SK-N-MC (cell line): ENCODE results near the gene PAX9.
"Not testable (repeated sequence)": the region's sequence is repeated elsewhere in the genome, so short reads cannot be mapped to it uniquely, and the experiment has no call there.

Source experiments
- DNase-seq: peaks from one replicate; pipeline ENCODE4 v3.0.0-alpha.2; 2011; ENCODE audit warnings: low read depth, low spot score
- H3K27ac ChIP-seq: fragments of 200-600 bp; sonication (generic); 2 replicates; pipeline ENCODE4 v1.5.1; 2016; ENCODE audit warnings: mixed run types
- H3K36me3 ChIP-seq: fragments of 200-600 bp; sonication (generic); 2 replicates; pipeline ENCODE4 v1.6.1; 2017; ENCODE audit warnings: antibody characterized with exemption, low read length, mixed read lengths; ENCODE audit not compliant: insufficient read depth
- H3K4me3 ChIP-seq: fragments of 200-600 bp; sonication (generic); 2 replicates; pipeline ENCODE4 v1.5.1; 2016
- H3K9ac ChIP-seq: fragments of 200-600 bp; sonication (generic); 2 replicates; pipeline ENCODE4 v1.8.0; 2017; ENCODE audit warnings: mixed run types, mixed read lengths; ENCODE audit not compliant: insufficient read length
- H3K9me3 ChIP-seq: fragments of 200-600 bp; sonication (generic); 2 replicates; pipeline ENCODE4 v1.6.1; 2017; ENCODE audit warnings: low read depth, mild to moderate bottlenecking, antibody characterized with exemption, low read length, moderate library complexity, mixed read lengths
- EZH2 ChIP-seq: fragments of 200-600 bp; sonication (generic); IDR thresholded peaks from one replicate; pipeline ENCODE4 v1.6.1; 2017; ENCODE audit warnings: antibody characterized with exemption
- FOXP2 ChIP-seq: optimal IDR thresholded peaks from 2 replicates; pipeline ENCODE3; 2011; ENCODE audit warnings: mild to moderate bottlenecking, moderate library complexity; ENCODE audit not compliant: insufficient read depth; ENCODE audit errors: extremely low read length, control extremely low read depth
- POLR2AphosphoS5 ChIP-seq: IDR thresholded peaks from 2 replicates; pipeline ENCODE4 v1.6.1; 2012; ENCODE audit warnings: mild to moderate bottlenecking, low read depth, low read length, borderline replicate concordance

Gene PAX9

GRCh38 chr14:36675581-36675980 lies 13.9 kb downstream of the PAX9 start:
- Histone ChIP-seq H3K4me3 (no peak overlapping the region), H3K9me3 (no peaks in the 10 kb centered on the region), H3K36me3 (peaks cover 33% of the 10 kb centered on the region), H3K27ac (no peak overlapping the region), H3K9ac (no peak overlapping the region)
- no peak for DNase-seq
- TF ChIP-seq FOXP2 (no peak), POLR2AphosphoS5 (no peak), EZH2 (no peak)

- no peak overlapping the region for H3K9ac ChIP-seq
- H3K4me3 ChIP-seq = no peak overlapping the region
- no peak for TF ChIP-seq EZH2
- no peak for TF ChIP-seq POLR2AphosphoS5
- no peak for TF ChIP-seq FOXP2
- peaks cover 28% of the 10 kb centered on the region for H3K36me3 ChIP-seq
- H3K9me3 ChIP-seq = no peaks in the 10 kb centered on the region
- DNase-seq = no peak
- H3K27ac ChIP-seq = no peak overlapping the region
Observed at GRCh38 chr14:36676236-36676635, 14.6 kb downstream of the PAX9 start.

GRCh38 chr14:36682338-36682737 lies 20.7 kb downstream of the PAX9 start:
- no peak for DNase-seq
- Histone ChIP-seq H3K27ac (no peak overlapping the region), H3K36me3 (0 out of 2 replicates have a peak, but pooled peaks cover 4% of the 10 kb centered on the region), H3K9me3 (no peaks in the 10 kb centered on the region), H3K9ac (no peak overlapping the region), H3K4me3 (no peak overlapping the region)
- TF ChIP-seq POLR2AphosphoS5 (no peak), EZH2 (no peak), FOXP2 (no peak)

- DNase-seq = no peak
- H3K9ac ChIP-seq = no peak overlapping the region
- TF ChIP-seq EZH2 (no peak), FOXP2 (no peak), POLR2AphosphoS5 (no peak)
- 0 out of 2 replicates have a peak, but pooled peaks cover 2% of the 10 kb centered on the region for H3K36me3 ChIP-seq
- no peak overlapping the region for H3K4me3 ChIP-seq
- no peaks in the 10 kb centered on the region for H3K9me3 ChIP-seq
- no peak overlapping the region for H3K27ac ChIP-seq
Observed at GRCh38 chr14:36683083-36683724, 21.5 kb downstream of the PAX9 start.

- H3K36me3 ChIP-seq = no peaks in the 10 kb centered on the region
- peak overlapping the region; percentile 95 for H3K27ac ChIP-seq
- TF ChIP-seq EZH2 = no peak
- TF ChIP-seq FOXP2 = no peak
- TF ChIP-seq POLR2AphosphoS5 = peak; percentile 16; the same call in 1 of the 2 replicates
- H3K9ac ChIP-seq = peak overlapping the region; percentile 35
- H3K9me3 ChIP-seq = no peaks in the 10 kb centered on the region
- peak; percentile 68 for DNase-seq
- H3K4me3 ChIP-seq = peak overlapping the region; percentile 70
Observed at GRCh38 chr14:36684946-36685345, 23.3 kb downstream of the PAX9 start.

GRCh38 chr14:36690311-36691040 lies 28.8 kb downstream of the PAX9 start:
- TF ChIP-seq EZH2 (no peak), FOXP2 (no peak), POLR2AphosphoS5 (no peak)
- no peaks in the 10 kb centered on the region for H3K9me3 ChIP-seq
- DNase-seq = no peak

GRCh38 chr14:36699420-36699819 lies 37.8 kb downstream of the PAX9 start:
- H3K9ac ChIP-seq, H3K4me3 ChIP-seq, DNase-seq, H3K9me3 ChIP-seq, H3K27ac ChIP-seq, H3K36me3 ChIP-seq: not testable (repeated sequence)

More at GRCh38 chr14:36690311-36691040, 28.8 kb downstream of the PAX9 start:
- no peak overlapping the region for H3K27ac ChIP-seq
- no peak overlapping the region for H3K9ac ChIP-seq
- H3K36me3 ChIP-seq = no peaks in the 10 kb centered on the region
- H3K4me3 ChIP-seq = no peak overlapping the region

- H3K9me3 ChIP-seq = no peaks in the 10 kb centered on the region
- no peaks in the 10 kb centered on the region for H3K36me3 ChIP-seq
- no peak overlapping the region for H3K9ac ChIP-seq
- no peak for DNase-seq
- no peak overlapping the region for H3K4me3 ChIP-seq
- no peak overlapping the region for H3K27ac ChIP-seq
- no peak for TF ChIP-seq POLR2AphosphoS5
- no peak for TF ChIP-seq FOXP2
- no peak for TF ChIP-seq EZH2
Observed at GRCh38 chr14:36700651-36701050, 39.0 kb downstream of the PAX9 start.

- Histone ChIP-seq H3K9me3 (no peaks in the 10 kb centered on the region), H3K27ac (no peak overlapping the region), H3K9ac (no peak overlapping the region), H3K4me3 (no peak overlapping the region), H3K36me3 (no peaks in the 10 kb centered on the region)
- no peak for DNase-seq
- no peak for TF ChIP-seq POLR2AphosphoS5
- no peak for TF ChIP-seq EZH2
- no peak for TF ChIP-seq FOXP2
Observed at GRCh38 chr14:36701132-36701531, 39.5 kb downstream of the PAX9 start.
